ENCODE data around the gene CATSPER3.

- TF ChIP-seq, protein P1, sequence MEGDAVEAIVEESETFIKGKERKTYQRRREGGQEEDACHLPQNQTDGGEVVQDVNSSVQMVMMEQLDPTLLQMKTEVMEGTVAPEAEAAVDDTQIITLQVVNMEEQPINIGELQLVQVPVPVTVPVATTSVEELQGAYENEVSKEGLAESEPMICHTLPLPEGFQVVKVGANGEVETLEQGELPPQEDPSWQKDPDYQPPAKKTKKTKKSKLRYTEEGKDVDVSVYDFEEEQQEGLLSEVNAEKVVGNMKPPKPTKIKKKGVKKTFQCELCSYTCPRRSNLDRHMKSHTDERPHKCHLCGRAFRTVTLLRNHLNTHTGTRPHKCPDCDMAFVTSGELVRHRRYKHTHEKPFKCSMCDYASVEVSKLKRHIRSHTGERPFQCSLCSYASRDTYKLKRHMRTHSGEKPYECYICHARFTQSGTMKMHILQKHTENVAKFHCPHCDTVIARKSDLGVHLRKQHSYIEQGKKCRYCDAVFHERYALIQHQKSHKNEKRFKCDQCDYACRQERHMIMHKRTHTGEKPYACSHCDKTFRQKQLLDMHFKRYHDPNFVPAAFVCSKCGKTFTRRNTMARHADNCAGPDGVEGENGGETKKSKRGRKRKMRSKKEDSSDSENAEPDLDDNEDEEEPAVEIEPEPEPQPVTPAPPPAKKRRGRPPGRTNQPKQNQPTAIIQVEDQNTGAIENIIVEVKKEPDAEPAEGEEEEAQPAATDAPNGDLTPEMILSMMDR (conservative IDR thresholded peaks at IDR 0.05; ENCODE audit: low read depth, low read length): no peak
- TF ChIP-seq EZH2 (IDR thresholded peaks at IDR 0.05; ENCODE audit: borderline replicate concordance, low read depth, low read length, poor library complexity, severe bottlenecking): no peak
These were observed at the start of gene CATSPER3 for GRCh38 chr5:134967607-134968006.

Data from A673 (cell line).